Measurements from ENCODE around the gene FAM76B.

FAM76B gene

DNA sequence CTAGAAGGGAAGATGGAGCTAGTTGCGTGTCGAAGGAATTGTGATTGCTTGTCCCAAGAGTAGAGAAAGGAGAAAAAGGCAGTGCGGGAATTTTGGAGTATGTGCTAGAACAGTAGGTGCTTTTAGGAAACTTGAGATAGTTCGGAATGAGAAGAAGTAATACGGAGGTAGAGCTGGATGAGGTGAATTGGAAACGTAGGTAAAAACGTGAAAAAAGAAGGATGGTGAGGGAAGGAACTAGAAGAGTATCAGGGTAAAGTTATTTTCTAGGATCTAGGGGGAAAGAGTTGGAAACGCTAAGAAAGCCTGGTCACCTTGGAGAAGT, 2.1 kb upstream of the FAM76B start:
- no peak for DNase-seq

DNA sequence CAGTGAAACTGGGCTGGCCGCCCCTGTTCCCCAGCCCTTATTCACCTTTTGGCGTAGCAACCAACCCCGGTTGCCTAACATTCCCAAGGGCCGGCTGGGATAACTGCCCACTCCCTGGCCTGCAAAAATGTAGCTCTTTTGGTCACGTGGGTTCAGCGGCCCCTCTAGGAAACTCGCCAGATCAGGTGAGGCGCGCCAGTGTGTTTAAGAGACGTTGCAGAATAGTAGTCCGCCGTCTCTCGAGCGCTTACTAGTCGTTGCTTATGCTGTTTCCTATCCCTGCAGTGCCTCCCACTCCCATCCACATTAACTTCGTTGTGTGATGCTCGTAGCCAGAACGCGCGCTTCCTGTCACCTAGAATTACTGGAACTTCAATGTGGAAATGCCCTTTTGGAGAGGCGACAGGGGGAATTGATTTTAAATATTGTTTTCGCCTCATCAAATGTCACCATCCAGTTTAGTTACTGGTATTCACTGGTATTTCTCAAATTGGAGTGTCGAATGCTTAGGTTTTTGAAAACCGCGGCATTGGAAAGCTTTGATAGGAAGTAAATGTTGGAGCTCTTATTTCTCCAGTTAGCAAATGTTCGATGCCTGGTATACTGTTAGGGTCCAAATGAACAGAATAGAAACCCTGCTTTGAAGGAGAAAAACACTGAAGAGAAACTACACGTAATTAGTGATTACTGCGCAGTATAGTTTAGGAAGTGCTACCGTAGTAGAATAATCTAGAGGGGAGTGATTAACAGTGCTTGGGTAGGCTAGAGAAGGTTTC, 1.5 kb upstream of the FAM76B start:
- peak; percentile 72 to 76 for DNase-seq

DNA sequence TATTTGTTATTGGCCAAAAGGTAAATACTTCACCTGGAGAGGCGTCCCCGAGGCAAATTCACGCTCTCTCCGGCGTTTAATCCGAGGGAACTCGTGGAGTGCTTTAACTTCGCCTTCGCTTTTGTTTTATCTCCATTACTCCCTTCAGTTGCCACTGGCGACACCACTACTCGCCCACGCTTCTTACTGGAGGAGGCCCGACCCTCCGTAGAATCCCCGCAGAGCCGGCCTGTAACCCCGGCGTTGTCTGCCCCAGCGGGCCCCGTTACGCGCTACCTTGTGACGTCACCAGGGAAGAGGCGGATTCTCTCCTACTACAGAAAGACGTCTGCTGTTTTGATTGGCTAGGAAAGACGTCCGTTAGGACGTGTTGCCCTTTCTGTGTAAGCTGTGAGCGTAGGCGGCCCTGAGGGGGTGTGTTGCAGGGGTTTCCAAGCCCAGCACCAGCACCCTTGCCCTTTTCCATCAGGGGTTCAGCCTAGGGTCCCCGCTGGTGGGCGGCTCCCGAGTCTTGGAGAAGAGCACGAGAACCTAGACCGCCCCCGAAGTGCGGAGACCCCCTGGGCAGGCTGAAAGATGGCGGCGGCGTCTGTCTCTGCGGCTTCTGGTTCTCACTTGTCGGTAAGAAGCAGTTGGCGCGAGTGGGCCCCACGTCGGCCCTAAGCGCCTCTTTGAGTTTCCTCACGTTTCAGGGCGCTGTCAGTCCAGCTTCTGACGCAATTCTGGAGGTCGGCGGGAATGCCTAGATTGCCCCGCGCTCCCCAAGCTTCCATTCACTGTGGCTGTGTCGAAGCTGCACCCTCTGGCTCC, 746 bp upstream of the FAM76B start, which contains the start of gene CEP57:
CEP57 (plus strand) TSS at position 376 of the 810 bp plus-strand sequence; CDS start at position 577, 201 bp downstream.
- peak; percentile 95 for DNase-seq

DNA sequence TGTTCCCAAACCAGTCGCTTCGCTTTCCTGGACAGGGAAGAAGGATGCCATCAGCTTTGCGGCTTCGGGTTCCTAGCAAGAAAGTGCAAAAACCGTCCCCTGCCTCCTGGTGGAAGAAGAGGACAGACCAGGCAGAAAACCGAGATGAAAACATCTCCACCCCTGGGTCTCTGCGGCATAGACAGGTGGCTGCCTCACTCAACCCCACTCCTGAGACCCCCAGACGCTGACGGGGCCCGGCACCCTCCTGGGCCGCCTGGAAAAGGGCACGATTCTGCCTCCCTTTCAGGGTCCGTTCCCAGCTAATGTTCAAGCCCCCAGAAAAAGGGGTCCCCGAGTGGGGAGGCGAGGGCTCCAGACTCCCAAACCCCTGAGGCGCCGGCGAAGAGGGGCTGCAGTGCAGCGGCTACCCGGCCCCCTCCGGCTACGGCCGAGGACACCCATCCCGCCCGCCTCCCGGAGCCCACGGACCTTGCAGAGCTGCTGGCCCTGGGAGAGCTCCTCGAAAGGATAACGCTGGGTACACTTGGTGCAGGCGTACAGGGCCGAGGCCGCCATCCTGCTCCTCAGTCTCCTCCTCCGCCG, 569 bp downstream of the FAM76B start:
- DNase-seq: no peak

DNA sequence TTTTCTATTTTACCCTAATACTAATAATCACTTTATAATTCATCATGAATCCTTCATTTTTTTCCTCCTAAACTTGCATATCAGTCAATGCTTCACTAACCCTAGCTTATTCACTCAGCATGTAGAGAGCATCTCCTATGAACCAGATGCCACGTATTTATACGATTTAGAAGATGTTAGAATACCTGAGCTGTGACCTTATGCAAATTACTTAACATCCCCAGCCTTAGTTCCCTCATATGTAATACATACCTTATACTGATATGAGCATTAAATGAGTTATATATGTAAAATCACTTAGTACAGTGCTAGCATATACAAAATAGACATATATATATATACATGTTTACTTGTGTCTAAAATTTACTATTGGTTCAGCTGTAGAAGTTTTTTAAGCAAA, 9.0 kb downstream of the FAM76B start:
- no peak for DNase-seq

DNA sequence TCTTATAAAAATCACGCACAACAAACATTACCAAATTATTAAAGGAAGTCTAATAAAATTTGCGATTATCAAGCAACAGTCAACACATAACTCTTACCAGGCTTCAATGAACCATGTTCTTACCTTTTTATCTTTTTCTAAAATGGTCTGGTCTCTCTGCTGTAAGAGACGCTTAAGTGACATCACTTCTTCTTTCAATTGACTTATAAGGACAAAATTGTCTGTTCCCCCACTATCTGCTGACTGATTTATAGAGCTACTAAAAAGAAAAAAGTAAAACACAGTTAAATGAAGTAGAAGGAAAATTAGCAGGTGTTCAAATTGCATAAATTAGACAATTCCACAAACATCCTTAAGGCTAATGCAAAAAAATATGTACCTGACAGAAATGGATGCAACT, 10.9 kb downstream of the FAM76B start:
- DNase-seq: no peak

DNA sequence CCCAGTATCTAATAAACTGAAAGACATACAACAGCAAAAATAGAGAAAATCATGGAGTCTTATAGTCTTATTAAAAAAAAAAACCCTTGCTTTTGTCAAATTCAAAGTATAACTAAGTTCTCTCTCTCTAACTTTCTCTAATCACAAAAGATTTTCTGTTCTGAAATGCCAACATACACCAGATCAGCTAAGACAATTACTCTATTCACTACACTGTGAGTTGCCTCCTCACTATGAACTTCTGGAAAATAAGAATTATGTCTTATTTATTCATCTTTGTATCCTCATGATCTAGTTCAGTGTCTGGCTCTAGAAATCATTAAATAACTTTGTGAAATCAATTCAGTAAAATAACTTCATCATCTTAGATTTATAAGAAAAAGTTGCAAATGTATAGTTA, 12.7 kb downstream of the FAM76B start:
- DNase-seq: no peak

DNA sequence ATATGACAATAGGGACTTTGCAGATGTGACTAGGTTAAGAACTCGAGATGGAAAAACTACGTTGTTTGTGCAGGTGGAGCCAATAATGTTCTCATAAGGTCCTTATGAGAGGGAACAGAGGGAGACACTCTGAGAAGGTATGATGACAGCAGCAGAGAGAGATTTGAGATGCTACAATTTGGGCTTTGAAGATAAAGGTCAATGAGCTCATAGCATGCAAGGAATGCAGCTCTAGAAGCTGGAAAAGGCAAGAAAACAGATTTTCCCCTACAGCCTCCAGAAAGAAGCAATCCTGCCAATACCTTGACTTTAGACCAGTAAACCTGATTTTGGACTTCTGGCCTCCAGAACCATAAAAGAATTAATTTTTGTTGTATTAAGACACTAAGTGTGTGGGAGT, 21.1 kb downstream of the FAM76B start:
- DNase-seq: no peak

DNA sequence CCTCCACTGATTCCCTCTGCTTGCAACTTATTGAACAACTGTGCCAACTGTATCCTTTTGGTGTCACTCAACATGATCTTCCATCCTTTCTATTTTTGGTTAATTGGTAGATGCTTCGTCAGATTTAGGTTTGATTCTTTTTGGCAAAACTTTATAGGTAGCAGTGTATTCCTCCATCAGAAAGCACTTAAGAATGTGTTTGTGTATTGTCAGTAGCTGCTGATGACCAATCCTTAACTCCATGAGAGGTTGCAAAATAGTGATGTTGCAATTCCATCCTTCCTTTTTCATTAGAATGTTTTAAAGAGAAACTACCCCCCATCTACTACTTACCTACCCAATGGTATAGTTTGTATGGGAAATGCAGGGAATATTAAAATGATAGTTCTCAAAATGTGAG, 22.1 kb downstream of the FAM76B start:
- DNase-seq: no peak

DNA sequence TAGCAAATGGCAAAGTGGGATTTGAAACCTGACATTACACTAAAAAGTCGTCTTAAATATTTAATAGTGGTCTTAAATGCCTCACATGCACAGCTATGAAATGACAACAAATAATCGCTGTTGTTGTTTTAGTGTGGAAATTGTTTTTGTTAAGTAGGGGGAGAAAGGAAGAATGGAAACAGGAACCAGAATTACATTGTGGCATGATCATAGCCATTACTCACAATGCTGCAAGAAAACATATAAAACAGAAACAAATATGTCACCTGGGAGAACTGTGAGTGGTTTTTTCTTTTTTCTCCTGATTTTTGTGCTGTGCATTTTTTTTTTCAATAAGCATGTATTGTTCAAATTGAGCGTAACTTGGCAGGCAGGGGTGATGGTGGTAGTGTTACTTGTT, 22.9 kb downstream of the FAM76B start:
- DNase-seq: no peak

DNA sequence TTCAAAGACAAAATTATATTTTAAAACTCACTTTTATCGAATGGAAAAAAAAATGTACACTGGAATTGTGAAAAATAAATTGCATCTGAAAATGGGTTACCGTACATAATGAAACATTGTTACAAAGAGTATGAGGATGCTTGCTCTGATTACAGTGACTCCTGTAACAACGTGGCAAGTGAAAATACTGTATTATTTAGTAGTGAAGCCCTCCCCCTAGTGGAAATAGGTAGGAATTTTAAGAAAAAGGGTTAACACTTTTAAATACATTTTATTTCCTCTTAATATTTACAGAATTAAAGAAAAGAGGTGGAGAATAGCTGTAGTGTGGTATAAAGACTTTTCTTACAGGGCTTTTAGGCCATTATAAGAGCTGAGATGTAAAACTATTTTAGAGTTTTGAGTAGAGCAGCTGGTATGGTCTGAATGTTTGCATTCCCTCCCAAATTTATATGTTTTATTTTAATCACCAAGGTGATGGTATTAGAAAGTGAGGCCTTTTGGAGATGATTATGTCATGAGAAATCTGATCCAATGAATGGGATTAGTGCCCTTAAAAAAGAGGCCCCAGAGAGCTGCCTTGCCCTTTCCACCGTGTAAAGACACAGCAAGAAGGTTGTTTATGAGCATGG, 25.2 kb downstream of the FAM76B start:
- DNase-seq: no peak

DNA sequence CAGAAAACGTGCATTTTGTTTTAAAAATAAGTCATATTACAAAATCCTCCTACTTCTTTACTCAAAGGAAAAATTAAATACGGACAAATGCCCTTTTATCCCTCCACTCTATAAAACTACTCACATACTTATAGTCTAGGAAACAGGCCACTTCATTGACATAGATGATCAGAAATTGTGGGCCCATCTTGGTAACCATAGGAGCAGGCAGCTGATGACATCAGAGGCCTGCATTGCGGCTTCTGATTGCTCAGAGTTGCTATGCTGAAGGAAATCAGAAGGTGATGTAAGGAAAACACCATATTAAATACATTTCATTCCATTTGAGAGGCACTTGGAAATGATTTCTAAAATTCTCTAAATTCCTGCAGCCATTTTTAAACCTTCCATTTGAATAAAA, 27.0 kb downstream of the FAM76B start:
- DNase-seq: no peak

DNA sequence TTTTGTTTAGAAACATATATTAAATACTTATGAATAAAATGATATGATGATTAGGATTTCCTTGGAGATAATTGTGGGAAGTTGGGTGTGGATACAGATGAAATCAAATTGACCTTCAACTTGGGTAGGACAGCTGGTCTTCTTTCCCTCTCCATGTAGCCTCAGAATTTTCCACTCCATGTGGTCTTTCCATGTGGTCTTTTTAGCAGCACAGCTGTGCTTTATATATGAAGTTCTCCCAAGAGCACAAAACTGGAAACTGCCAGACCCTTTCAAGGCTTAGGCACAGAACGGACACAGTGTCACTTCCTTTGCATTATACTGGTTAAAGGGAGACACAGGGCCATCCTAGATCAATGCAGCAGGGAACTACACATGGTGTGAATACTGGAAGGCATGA, 28.6 kb downstream of the FAM76B start:
- no peak for DNase-seq

DNA sequence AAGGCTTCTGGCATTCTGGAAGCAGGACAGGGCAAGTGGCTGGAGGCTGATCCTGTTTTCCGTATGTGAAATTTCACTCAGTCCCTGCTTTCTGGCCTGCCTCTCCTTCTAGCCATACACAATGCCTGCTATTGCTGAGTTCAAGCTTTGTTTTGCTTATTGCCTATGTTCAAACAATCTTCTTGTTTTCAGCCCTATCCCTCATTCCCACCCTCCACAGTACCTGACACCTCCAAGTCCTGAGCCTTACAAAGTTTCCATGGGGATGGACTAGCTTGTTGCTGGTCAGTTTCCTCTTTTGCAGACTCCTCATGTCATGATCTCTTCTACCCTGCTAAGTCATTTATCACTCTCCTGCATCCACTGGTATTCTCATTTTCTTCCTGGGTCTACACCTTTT, 38.1 kb downstream of the FAM76B start:
- no peak for DNase-seq

DNA sequence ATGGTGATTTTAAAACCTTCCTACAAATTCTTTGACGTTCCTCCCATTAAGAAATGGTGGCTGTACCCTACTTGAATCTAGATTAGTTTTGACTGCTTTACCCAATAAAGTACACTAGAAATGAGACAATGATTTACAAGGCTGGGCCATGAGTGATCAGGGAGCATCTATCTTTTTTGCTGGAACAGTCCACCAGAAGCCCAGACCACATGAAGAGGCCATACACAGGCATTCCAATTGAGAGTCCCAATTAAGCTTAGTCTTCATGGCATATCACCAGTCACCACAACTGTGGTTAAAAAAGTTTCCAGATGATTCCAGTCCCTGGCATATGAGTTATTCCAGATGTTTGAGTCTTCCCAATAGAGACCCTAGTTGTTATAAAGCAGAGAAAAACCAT, 39.5 kb downstream of the FAM76B start:
- no peak for DNase-seq

DNA sequence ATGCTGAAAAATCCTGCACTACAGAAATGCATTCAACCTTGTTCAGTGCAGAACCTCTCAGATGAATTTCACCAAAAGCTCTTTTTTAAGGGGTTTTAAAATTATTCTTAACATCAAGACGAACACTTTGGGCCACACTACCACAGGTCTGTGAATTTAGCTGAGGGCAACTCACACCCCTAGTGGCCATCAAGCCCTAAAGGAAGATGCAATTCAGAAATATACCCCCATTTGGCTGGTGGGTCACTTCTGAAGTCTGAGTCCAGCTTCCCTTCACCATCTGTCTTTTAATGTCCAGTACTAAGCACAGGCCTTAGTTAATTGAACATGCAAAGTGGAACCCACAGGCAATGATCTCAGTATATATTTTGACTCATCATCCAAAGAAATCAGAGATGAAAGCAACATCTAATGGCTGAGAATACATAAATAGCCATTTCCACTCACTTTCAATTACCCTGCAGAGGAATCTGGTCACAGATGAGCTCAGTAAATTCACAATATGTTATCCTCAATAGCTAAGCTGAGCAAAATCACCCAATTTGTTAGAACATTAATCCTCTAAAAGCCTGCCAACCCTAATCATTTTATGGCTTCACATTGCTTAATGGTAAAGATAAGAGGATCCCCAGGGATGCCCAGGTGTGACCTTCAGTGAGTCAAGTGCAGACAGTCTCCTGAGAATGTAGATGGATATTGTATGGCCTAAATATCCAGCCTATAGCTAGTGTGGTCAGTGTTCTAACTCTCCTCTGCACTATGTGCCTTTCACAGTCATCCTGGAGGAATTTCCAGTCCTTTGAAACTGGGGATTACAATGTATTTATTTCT, 50.3 kb downstream of the FAM76B start:
- no peak for DNase-seq

DNA sequence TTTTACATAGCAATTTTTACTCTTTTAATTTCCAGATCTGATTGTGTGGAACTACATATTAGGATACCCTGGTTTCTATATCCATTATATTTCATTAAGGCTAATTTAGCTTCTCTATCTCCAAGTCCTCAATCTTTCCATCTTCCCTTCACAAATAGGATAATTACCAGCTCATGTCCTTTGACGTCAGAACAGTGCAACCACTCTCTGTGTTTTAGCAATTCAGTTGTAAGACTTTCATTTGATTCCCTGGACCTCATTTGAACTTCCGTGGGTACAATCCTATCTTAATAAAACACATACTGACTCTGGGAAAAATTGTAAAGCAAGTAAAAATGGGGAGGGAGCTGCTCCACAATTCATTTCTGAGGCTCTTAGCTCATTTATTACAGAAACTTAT, 52.8 kb downstream of the FAM76B start:
- no peak for DNase-seq

DNA sequence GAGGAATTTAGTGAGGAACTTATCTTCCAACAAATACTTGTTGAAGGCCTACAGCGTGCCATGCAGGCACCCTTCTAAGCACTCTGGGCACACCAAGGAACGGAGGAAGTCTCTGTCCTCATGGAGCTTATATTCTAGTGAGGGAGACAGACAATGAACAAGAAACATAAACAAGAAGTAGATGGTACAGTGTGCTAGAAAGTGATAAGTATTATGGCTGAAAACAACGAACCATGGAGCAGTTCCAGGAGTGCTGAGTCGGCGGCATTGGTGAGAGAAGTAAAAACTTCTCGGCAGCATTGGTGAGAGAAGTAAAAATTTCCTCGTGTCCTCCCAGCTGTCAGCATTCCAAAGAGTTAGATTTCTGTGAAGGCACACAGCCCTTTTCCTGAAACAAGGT, 53.2 kb downstream of the FAM76B start:
- DNase-seq: no peak

DNA sequence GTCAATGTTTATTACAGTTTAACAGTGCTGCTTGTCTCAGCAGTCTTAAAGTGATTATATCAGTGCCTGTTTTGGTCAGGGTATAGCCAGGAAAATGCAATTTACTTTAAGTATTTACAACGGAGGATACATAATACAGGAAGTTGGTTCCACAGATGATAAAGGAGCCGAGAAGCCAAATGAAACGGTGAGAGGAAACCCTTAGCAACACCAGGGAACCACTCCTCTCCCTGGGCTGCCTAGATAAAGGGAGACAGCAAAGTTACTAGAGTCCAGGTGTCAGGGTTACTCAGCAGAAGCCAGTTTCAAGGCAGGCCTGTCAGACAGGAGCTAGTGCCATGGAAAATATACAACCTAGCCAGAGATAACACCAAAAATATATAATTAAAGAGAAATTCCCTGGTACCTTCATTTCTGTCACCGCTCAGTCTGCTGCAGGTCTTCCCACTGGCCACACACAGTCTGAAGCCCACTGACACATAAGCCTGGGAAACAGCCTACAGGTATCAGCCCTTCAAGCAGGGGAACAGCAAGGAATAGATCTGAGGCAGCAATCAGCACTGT, 55.5 kb downstream of the FAM76B start:
- DNase-seq: no peak

DNA sequence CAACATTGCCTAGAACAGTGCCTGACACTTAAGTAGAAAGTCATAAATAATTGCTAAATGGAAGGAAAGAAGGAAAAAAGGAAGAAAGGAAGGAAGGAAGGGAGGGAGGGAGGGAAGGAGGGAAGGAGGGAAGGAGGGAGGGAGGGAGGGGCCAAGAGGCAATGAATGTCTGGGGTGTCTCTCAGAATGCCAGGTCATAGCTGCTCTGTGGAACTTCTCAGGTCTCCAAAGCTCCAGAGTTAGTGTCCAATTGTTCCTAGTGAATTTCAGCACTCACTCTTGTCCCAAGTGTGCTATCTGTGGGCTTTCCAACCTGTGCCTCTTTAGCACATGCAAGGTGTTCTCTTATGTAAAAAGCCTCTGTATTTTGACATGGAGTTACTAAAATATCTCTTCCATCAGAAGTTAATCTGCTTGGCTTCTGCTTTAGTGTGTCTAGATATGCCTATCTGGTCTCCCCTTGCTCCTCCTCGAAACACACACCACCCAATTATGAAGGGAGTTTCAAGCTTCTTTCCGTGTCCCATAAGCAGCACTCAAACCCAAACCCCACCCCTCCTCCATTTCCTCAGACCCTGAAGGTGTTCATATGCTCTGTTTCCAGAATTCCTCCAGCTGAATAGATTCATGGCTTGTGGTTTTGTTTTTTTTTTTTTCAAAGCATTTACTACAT, 56.5 kb downstream of the FAM76B start:
- DNase-seq: no peak

DNA sequence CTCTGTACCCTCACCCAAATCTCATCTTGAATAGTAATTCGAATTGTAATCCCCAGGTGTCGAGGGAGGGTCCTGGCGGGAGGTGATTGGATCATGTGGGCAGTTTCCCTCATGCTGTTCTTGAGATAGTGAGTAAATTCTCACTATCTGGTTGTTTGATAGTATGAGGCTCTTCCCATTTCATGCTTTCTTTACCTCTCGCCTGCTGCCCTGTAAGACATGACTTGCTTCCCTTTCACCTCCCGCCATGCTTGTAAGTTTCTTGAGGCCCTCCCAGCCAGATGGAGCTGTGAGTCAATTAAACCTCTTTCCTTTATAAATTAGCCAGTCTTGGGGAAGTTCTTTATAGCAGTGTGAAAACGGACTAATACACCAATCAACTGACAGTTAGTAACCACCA, 60.1 kb downstream of the FAM76B start:
- no peak for DNase-seq

DNA sequence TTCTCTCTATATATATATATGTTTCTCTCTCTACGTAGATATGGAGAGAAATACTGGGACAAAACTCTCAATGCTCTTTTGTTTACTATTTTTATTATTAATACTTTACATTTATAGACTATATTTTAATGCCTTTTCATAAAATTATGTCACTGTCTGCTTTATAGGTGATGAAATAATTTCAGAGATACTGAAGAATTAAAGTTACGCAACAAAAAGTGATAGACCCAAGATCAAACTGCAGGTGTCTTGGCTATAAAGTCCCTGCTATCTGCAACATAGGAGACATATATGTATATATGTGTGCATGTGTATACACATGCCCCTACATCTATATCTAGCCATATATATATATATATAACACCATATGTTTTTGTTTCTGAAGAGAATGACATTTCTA, 60.8 kb downstream of the FAM76B start:
- no peak for DNase-seq

Measured in activated T-cell treated with anti-CD3 and anti-CD28 coated beads, Interleukin-2, amount 50 U/mL, for 48 hours (primary cell).